Endodermal cell (in vitro differentiated cells): ENCODE results near the gene MOCS3. TPM values are rescaled to one million over a fixed set of nuclear protein-coding genes. Genes with fewer than 3 reads are reported as not detected.

Experiments used
- DNase-seq: peaks from one replicate; pipeline ENCODE4 v3.0.0-alpha.2; 2017
- H3K27ac ChIP-seq: 2 replicates; pipeline ENCODE4 v1.5.1; 2013; ENCODE audit warnings: mild to moderate bottlenecking, low read depth, low read length, moderate library complexity
- H3K27me3 ChIP-seq: 2 replicates; pipeline ENCODE4 v1.6.1; 2013; ENCODE audit warnings: mild to moderate bottlenecking, low read length, moderate library complexity; ENCODE audit not compliant: insufficient read depth, control insufficient read depth, poor library complexity, severe bottlenecking
- H3K36me3 ChIP-seq: 2 replicates; pipeline ENCODE4 v1.7.0; 2013; ENCODE audit warnings: mild to moderate bottlenecking, low read length, moderate library complexity; ENCODE audit not compliant: control insufficient read depth, insufficient read depth
- H3K4me1 ChIP-seq: one replicate; pipeline ENCODE4 v1.7.0; 2013; ENCODE audit warnings: low read length; ENCODE audit not compliant: control insufficient read depth, insufficient read depth
- H3K4me3 ChIP-seq: 2 replicates; pipeline ENCODE4 v1.5.1; 2013; ENCODE audit warnings: mild to moderate bottlenecking, low read length, moderate library complexity
- H3K9ac ChIP-seq: 2 replicates; pipeline ENCODE4 v1.6.1; 2013; ENCODE audit warnings: mild to moderate bottlenecking, low read length, moderate library complexity; ENCODE audit not compliant: poor library complexity, severe bottlenecking; ENCODE audit errors: extremely low read depth
- H3K9me3 ChIP-seq: 2 replicates; pipeline ENCODE4 v1.6.1; 2013; ENCODE audit warnings: mild to moderate bottlenecking, low read length, moderate library complexity; ENCODE audit not compliant: control insufficient read depth
- H3K27ac Mint-ChIP-seq: 2 replicates; pipeline ENCODE4 v1.8.0; 2020; ENCODE audit warnings: mixed read lengths
- H3K27me3 Mint-ChIP-seq: 2 replicates; pipeline ENCODE4 v1.8.0; 2021; ENCODE audit warnings: mild to moderate bottlenecking, mixed read lengths; ENCODE audit not compliant: insufficient read depth
- H3K36me3 Mint-ChIP-seq: 2 replicates; pipeline ENCODE4 v1.8.0; 2020; ENCODE audit warnings: low read depth, mixed read lengths
- H3K4me1 Mint-ChIP-seq: 2 replicates; pipeline ENCODE4 v1.8.0; 2020; ENCODE audit warnings: mixed read lengths
- H3K4me3 Mint-ChIP-seq: 2 replicates; pipeline ENCODE4 v1.8.0; 2020; ENCODE audit warnings: mild to moderate bottlenecking, moderate library complexity, mixed read lengths
- H3K9me3 Mint-ChIP-seq: 2 replicates; pipeline ENCODE4 v1.8.0; 2020; ENCODE audit warnings: mild to moderate bottlenecking, mixed read lengths
- WGBS, 2 experiments: methylation state at CpG; one replicate each; pipeline versions ENCODE4 v1.1.5 to v1.1.7; 2013; ENCODE audit warnings: missing lambda C conversion rate in 2 of 2, mixed read lengths in 1 of 2; ENCODE audit not compliant: insufficient coverage in 1 of 2, insufficient read length in 1 of 2; 5-methylcytosine and 5-hydroxymethylcytosine counted together
- total RNA-seq, 2 donors: library from RNA; stranded (reverse); fragmentation: NEBNext Ultra II Directional in 1 of 2; extraction: Animal tissue kit (Norgen Biotek cat#: 25700) in 1 of 2; gene quantifications; 2 replicates in 1 of 2; 3 replicates in 1 of 2; pipeline ENCODE4 v1.2.1, GENCODE V29; 2021
- TF ChIP-seq, protein P1 (sequence below): fragments of 200-600 bp; sonication (generic); conservative IDR thresholded peaks from 2 replicates; pipeline ENCODE4 v1.5.0; 2021; ENCODE audit warnings: antibody characterized with exemption, mild to moderate bottlenecking

MOCS3 gene
- total RNA-seq, 2 donors from 2014 or later, result 4.7 to 5.5 TPM

DNA sequence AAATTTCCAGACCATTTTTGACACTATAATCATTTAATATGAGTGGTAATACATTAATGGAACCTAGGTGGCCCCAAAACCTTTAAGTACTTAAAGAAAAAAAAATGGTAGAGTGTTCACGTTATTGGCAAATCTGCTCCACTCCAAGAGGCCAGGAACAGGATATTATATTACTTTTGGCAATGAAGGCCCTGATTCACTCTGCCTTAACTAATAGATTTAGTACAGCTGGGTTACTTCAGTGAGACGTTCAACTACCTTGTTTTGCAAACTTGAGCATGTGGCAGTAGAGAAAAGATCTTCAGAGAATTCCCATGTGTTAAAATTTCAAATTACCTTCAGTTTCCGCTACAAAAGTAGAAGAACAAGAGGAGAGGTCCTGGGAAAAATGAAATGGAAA is 40.2 kb upstream of the MOCS3 start:
- Mint-ChIP-seq H3K36me3 (peaks cover 29% of the 10 kb centered on the region), H3K4me3 (no peak overlapping the region), H3K9me3 (no peaks in the 10 kb centered on the region), H3K4me1 (peaks cover 59% of the 10 kb centered on the region), H3K27ac (peak overlapping the region; percentile 34), H3K27me3 (no peaks in the 10 kb centered on the region)
- DNase-seq, result no peak
- Histone ChIP-seq H3K4me1 (peaks cover 18% of the 10 kb centered on the region), H3K4me3 (no peak overlapping the region), H3K27ac (no peak overlapping the region), H3K27me3 (no peaks in the 10 kb centered on the region), H3K36me3 (peaks cover 87% of the 10 kb centered on the region), H3K9ac (no peak overlapping the region), H3K9me3 (no peaks in the 10 kb centered on the region)
- TF ChIP-seq, protein P1, sequence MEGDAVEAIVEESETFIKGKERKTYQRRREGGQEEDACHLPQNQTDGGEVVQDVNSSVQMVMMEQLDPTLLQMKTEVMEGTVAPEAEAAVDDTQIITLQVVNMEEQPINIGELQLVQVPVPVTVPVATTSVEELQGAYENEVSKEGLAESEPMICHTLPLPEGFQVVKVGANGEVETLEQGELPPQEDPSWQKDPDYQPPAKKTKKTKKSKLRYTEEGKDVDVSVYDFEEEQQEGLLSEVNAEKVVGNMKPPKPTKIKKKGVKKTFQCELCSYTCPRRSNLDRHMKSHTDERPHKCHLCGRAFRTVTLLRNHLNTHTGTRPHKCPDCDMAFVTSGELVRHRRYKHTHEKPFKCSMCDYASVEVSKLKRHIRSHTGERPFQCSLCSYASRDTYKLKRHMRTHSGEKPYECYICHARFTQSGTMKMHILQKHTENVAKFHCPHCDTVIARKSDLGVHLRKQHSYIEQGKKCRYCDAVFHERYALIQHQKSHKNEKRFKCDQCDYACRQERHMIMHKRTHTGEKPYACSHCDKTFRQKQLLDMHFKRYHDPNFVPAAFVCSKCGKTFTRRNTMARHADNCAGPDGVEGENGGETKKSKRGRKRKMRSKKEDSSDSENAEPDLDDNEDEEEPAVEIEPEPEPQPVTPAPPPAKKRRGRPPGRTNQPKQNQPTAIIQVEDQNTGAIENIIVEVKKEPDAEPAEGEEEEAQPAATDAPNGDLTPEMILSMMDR, result no peak
- WGBS, 2 experiments, result 88 to 100% methylated on average over 2 to 3 of the region's 3 CpGs

DNA sequence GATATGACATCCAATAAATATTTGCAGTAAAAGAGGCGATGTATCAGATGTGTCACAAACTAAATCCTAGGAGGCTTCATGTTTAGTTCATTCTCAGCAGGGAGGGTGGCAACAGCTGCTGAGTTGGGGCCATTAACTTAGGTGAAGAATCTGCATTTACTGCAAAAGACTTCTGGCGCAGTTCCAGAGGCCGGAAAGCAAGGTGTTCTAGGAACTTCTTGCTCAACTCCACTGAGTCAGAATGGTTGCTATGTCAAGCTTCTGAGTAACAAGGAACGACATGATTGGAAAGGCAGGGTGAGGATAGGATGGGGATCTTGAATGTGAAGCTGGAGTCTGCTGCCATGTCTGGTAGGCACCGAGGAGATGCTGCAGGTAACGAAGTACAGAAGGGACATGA is 39.1 kb upstream of the MOCS3 start:
- TF ChIP-seq, protein P1, result no peak
- Histone ChIP-seq H3K36me3 (peaks cover 89% of the 10 kb centered on the region), H3K4me1 (peaks cover 17% of the 10 kb centered on the region), H3K9ac (no peak overlapping the region), H3K27ac (no peak overlapping the region), H3K27me3 (no peaks in the 10 kb centered on the region), H3K9me3 (no peaks in the 10 kb centered on the region), H3K4me3 (no peak overlapping the region)
- H3K4me3 Mint-ChIP-seq, result no peak overlapping the region
- peak overlapping the region; percentile 64 for H3K27ac Mint-ChIP-seq
- H3K9me3 Mint-ChIP-seq, result no peaks in the 10 kb centered on the region
- H3K27me3 Mint-ChIP-seq, result no peaks in the 10 kb centered on the region
- WGBS, 2 experiments, result 96 to 100% methylated on average over 3 to 6 of the region's 6 CpGs
- no peak for DNase-seq
- peaks cover 32% of the 10 kb centered on the region for H3K36me3 Mint-ChIP-seq
- peaks cover 51% of the 10 kb centered on the region for H3K4me1 Mint-ChIP-seq

DNA sequence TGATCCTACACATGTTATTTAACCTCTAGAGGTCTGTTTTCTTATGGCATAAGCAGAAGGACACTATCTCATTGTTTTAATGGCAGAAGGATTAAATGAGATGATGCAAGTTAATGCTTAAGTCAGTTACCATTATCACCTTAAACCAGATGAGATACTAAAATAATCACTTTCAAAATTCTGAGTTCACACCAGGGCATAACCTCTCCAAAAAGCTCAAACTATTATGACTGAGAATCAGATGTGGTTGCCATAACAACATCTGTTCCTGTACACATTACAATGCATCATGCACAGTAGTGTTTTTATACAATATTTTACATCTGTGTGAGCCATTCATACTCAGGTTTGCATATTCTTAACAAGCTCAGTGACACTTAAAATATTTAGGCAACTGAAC is 37.6 kb upstream of the MOCS3 start:
- peak overlapping the region; percentile 9 for H3K27ac ChIP-seq
- Mint-ChIP-seq H3K9me3 (no peaks in the 10 kb centered on the region), H3K36me3 (peaks cover 35% of the 10 kb centered on the region), H3K27ac (no peak overlapping the region), H3K27me3 (no peaks in the 10 kb centered on the region), H3K4me3 (no peak overlapping the region), H3K4me1 (peaks cover 50% of the 10 kb centered on the region)
- H3K4me1 ChIP-seq, result peaks cover 7% of the 10 kb centered on the region
- H3K9ac ChIP-seq, result no peak overlapping the region
- no peaks in the 10 kb centered on the region for H3K27me3 ChIP-seq
- H3K36me3 ChIP-seq, result peaks cover 88% of the 10 kb centered on the region
- TF ChIP-seq, protein P1, result no peak
- DNase-seq, result no peak
- no peaks in the 10 kb centered on the region for H3K9me3 ChIP-seq
- no peak overlapping the region for H3K4me3 ChIP-seq
